HepG2 (cell line): ENCODE measurements around the gene UNC5A. TPM values are rescaled to one million over a fixed set of nuclear protein-coding genes. Genes with fewer than 3 reads are reported as not detected.

Experiments used
- ATAC-seq: fragments of 200-7000 bp; cut with Tn5 transposase; 3 replicates; pipeline ENCODE4 v1.9.1; 2020; ENCODE audit warnings: mild to moderate bottlenecking, moderate library complexity
- BruUV-seq: library from RNA; stranded (reverse); fragments of 400-500 nt; replicated peaks from 2 replicates; lab custom pipeline; 2021; lab: Mats Ljungman, UMichigan
- CTCF ChIA-PET: fragments of 300-600 bp; formaldehyde crosslinking; extraction: SDS; loops from one replicate; lab custom pipeline; 2021; ENCODE audit warnings: low total read pairs, inconsistent platforms, low intra/inter-chr PET ratio; lab: Yijun Ruan, JAX
- POLR2A ChIA-PET: fragments of 350-600 bp; sonication (Branson Sonifier 250); formaldehyde crosslinking; loops from one replicate; lab custom pipeline; 2020; ENCODE audit warnings: antibody characterized with exemption, inconsistent platforms; lab: Yijun Ruan, JAX
- DNase-seq: peaks from one replicate; pipeline ENCODE4 v3.0.0-alpha.2; 2015; ENCODE audit warnings: low spot score
- FAIRE-seq: peaks from 3 replicates; lab custom pipeline; 2011; peaks lifted over from hg19 to GRCh38; lab: Jason Lieb, UNC
- H2AFZ ChIP-seq: one replicate; pipeline ENCODE4 v1.6.1; 2011; ENCODE audit warnings: low read length, inconsistent platforms
- H3K27ac ChIP-seq: fragments of 300-600 bp; 3 replicates; pipeline ENCODE4 v1.8.0; 2011; ENCODE audit warnings: mixed run types, mild to moderate bottlenecking, mixed read lengths, low read length, inconsistent platforms; ENCODE audit not compliant: insufficient read depth; ENCODE audit errors: extremely low read length
- H3K27me3 ChIP-seq, 2 experiments: fragments of 200-600 bp in 1 of 2; 2 replicates in 1 of 2; 3 replicates in 1 of 2; pipeline versions ENCODE4 v1.6.0 to v1.8.0; 2011; ENCODE audit warnings: low read length in 2 of 2, mild to moderate bottlenecking in 2 of 2, moderate library complexity in 2 of 2, inconsistent platforms in 1 of 2; ENCODE audit not compliant: insufficient read depth in 2 of 2, control insufficient read depth in 1 of 2
- H3K36me3 ChIP-seq, 2 experiments: fragments of 200-600 bp in 1 of 2; replicated peaks in 1 of 2; 2 replicates in 1 of 2; 3 replicates in 1 of 2; pipeline versions ENCODE4 v1.5.1 to v1.8.0; 2011; ENCODE audit warnings: low read length in 2 of 2, inconsistent platforms in 1 of 2; ENCODE audit not compliant: insufficient read depth in 2 of 2, control insufficient read depth in 1 of 2
- H3K4me1 ChIP-seq: 2 replicates; pipeline ENCODE4 v1.5.1; 2012; ENCODE audit warnings: low read length, inconsistent platforms; ENCODE audit not compliant: insufficient read depth
- H3K4me2 ChIP-seq: 2 replicates; pipeline ENCODE4 v1.6.0; 2011; ENCODE audit warnings: low read depth, low read length, inconsistent platforms
- H3K4me3 ChIP-seq, 3 experiments: fragments of 200-600 bp in 1 of 3; sonication (generic), shearing (Covaris generic) in 1 of 3; replicated peaks in 1 of 3; 2 replicates each; pipeline ENCODE4 v1.5.1; 2011 to 2016; ENCODE audit warnings: low read length in 3 of 3, inconsistent platforms in 2 of 3, low read depth in 2 of 3, mild to moderate bottlenecking in 2 of 3, control low read depth in 1 of 3, mixed read lengths in 1 of 3; ENCODE audit not compliant: insufficient read depth in 1 of 3
- H3K79me2 ChIP-seq: one replicate; pipeline ENCODE4 v1.6.1; 2011; ENCODE audit warnings: low read length, inconsistent platforms; ENCODE audit not compliant: insufficient read depth
- H3K9ac ChIP-seq: 2 replicates; pipeline ENCODE4 v1.6.0; 2011; ENCODE audit warnings: mild to moderate bottlenecking, low read depth, low read length, inconsistent platforms; ENCODE audit not compliant: insufficient read depth
- H3K9me3 ChIP-seq: 2 replicates; pipeline ENCODE4 v1.5.1; 2012; ENCODE audit warnings: mild to moderate bottlenecking, low read length
- H4K20me1 ChIP-seq: 2 replicates; pipeline ENCODE4 v1.6.0; 2011; ENCODE audit warnings: inconsistent platforms, mild to moderate bottlenecking, low read length, moderate library complexity; ENCODE audit not compliant: insufficient read depth
- KLF11 ChIP-seq: IDR thresholded peaks from 2 replicates; pipeline ENCODE4 v1.6.1; 2016; ENCODE audit warnings: missing compliant biosample characterization
- ZNF362 ChIP-seq: sonication (generic); formaldehyde crosslinking; IDR thresholded peaks from 2 replicates; pipeline ENCODE4 v1.4.0; 2020; ENCODE audit warnings: missing genetic modification reagents, mild to moderate bottlenecking, borderline replicate concordance
- ZNF776 ChIP-seq: sonication (generic); formaldehyde crosslinking; IDR thresholded peaks from 2 replicates; pipeline ENCODE4 v1.4.0; 2020; ENCODE audit warnings: mild to moderate bottlenecking, missing genetic modification reagents
- WGBS: methylation state at CpG from one replicate; pipeline ENCODE4 v1.1.6; 2017; ENCODE audit warnings: low lambda C conversion rate; 5-methylcytosine and 5-hydroxymethylcytosine counted together
- in situ Hi-C: cut with HindIII; loops from 2 replicates; pipeline ENCODE4 v1.10.0; 2017; ENCODE audit warnings: low pct_unique_long_range_greater_than_20kb; ENCODE audit not compliant: extremely low pct_ligation_motif_present
- intact Hi-C: fragments of 100-400 bp; cut with micrococcal nuclease; formaldehyde crosslinking; loops from one replicate; pipeline ENCODE4 v1.10.0; 2022; ENCODE audit not compliant: unreplicated experiment
- polyA plus RNA-seq, 8 experiments: library from polyadenylated mRNA; depleted of rRNA in 3 of 8; stranded (reverse) in 7 of 8; unstranded in 1 of 8; fragments of >200 nt; fragmentation: Illumina TruSeq in 4 of 8; extraction: Trizol in 4 of 8; gene quantifications; 2 replicates each; pipeline versions ENCODE4 v1.2.1 to v1.2.3, GENCODE V29; 2011 to 2016; ENCODE audit warnings: low read depth in 4 of 8, missing spikeins in 1 of 8, mixed read lengths in 1 of 8; ENCODE audit not compliant: insufficient read depth in 1 of 8
- total RNA-seq, 5 experiments: library from RNA; depleted of rRNA; stranded (reverse); fragments of >200 nt; fragmentation: Illumina TruSeq; extraction: Trizol; gene quantifications; 2 replicates each; pipeline ENCODE4 v1.2.3, GENCODE V29; 2016; ENCODE audit warnings: low read depth in 1 of 5

UNC5A gene
- total and polyA plus RNA-seq, 2 of the 13 experiments (the other 11 are each of a cell fraction or from before 2014, with no cell fraction given), result not detected

GRCh38 chr5:176810687-176811501 lies 535 bp downstream of the UNC5A start:
- H3K27ac ChIP-seq, result no peak overlapping the region
- ChIA-PET POLR2A (no interaction called here), CTCF (no interaction called here)
- no TSS peak for BruUV-seq
- peaks cover 11% of the 10 kb centered on the region for H3K4me1 ChIP-seq
- H3K4me2 ChIP-seq, result peak overlapping the region; percentile 67
- in situ Hi-C loops (no loop called here), intact Hi-C loops (loop anchor here (5.0 kb wide), 1 partner anchor 154 kb away; no protein-coding TSS in a partner anchor)
- H3K4me3 ChIP-seq, result peak overlapping the region; percentile 30 to 52 (median 41); a peak in 4 of 6 replicates
- H3K36me3 ChIP-seq, result no peaks in the 10 kb centered on the region
- no peak overlapping the region for H2AFZ ChIP-seq
- H3K27me3 ChIP-seq, result peaks cover 13 to 66% of the 10 kb centered on the region in 2 experiments
- no peak for ATAC-seq
- no peak overlapping the region for H3K9ac ChIP-seq
- 11% methylated on average over 40 of the region's 68 CpGs for WGBS
- peaks cover 10% of the 10 kb centered on the region; the same call in 1 of the 2 replicates for H4K20me1 ChIP-seq
- no peak for FAIRE-seq
- no peaks in the 10 kb centered on the region for H3K9me3 ChIP-seq
- TF ChIP-seq ZNF776 (0 out of 2 replicates have a peak, but pooled peaks have one; percentile 54), KLF11 (CRISPR knock-in tag) (no peak), ZNF362 (CRISPR knock-in tag) (no peak)
- TF ChIP-seq, all 625 proteins: peak for 1
- H3K79me2 ChIP-seq, result no peaks in the 10 kb centered on the region
- no peak for DNase-seq
